PC-9 (cell line): ENCODE results near the gene RTN4R.

Experiments
- CTCF ChIP-seq: fragments of 200-600 bp; sonication (generic); conservative IDR thresholded peaks from 2 replicates; pipeline ENCODE4 v1.6.1; 2017; ENCODE audit warnings: mixed run types, antibody characterized with exemption, mild to moderate bottlenecking, moderate library complexity
- EZH2 ChIP-seq: fragments of 200-600 bp; sonication (generic); IDR thresholded peaks from 2 replicates; pipeline ENCODE4 v1.8.0; 2017; ENCODE audit warnings: antibody characterized with exemption, low read depth

GRCh38 chr22:20275836-20276235 is 7.7 kb upstream of the RTN4R start:
- no peak for TF ChIP-seq CTCF
- no peak for TF ChIP-seq EZH2
